Stimulated activated CD8-positive, alpha-beta memory T cell treated with anti-CD3 and anti-CD28 coated beads, Interleukin-12 subunit alpha, Interleukin-12 subunit beta, amount 100 ng/mL, for 1 hour (primary cell): ENCODE results near the gene ADGRG3.

Source experiments
- DNase-seq: peaks from one replicate; pipeline ENCODE4 v3.0.0-alpha.2; 2020; ENCODE audit warnings: low read depth

The ADGRG3 gene

GRCh38 chr16:57736419-57737351 lies 68.6 kb downstream of the ADGRG3 start:
- peak; percentile 19 for DNase-seq

GRCh38 chr16:57738844-57739243 lies 70.7 kb downstream of the ADGRG3 start:
- DNase-seq, result no peak
